Chondrocyte (in vitro differentiated cells): ENCODE data around the gene NR1I2. TPM values are rescaled to one million over a fixed set of nuclear protein-coding genes. Genes with fewer than 3 reads are reported as not detected.

Experiments
- DNase-seq: peaks from one replicate; pipeline ENCODE4 v3.0.0; 2021; ENCODE audit warnings: mixed read lengths, low spot score
- H3K27ac Mint-ChIP-seq: one replicate; pipeline ENCODE4 v1.8.0; 2021; ENCODE audit warnings: mild to moderate bottlenecking, moderate library complexity, mixed read lengths; ENCODE audit not compliant: unreplicated experiment
- H3K27me3 Mint-ChIP-seq: 2 replicates; pipeline ENCODE4 v1.8.0; 2021; ENCODE audit warnings: low read depth, mixed read lengths
- H3K36me3 Mint-ChIP-seq: 2 replicates; pipeline ENCODE4 v1.8.0; 2021; ENCODE audit warnings: low read depth, mixed read lengths
- H3K4me1 Mint-ChIP-seq: 2 replicates; pipeline ENCODE4 v1.8.0; 2021; ENCODE audit warnings: low read depth, mild to moderate bottlenecking, mixed read lengths
- H3K4me3 Mint-ChIP-seq: one replicate; pipeline ENCODE4 v1.8.0; 2021; ENCODE audit warnings: mild to moderate bottlenecking, moderate library complexity, mixed read lengths; ENCODE audit not compliant: unreplicated experiment
- H3K9me3 Mint-ChIP-seq: 2 replicates; pipeline ENCODE4 v1.8.0; 2021; ENCODE audit warnings: low read depth, mixed read lengths
- total RNA-seq: library from RNA; stranded (reverse); gene quantifications from 3 replicates; pipeline ENCODE4 v1.2.1, GENCODE V29; 2021
- TF ChIP-seq, protein P1 (sequence below): fragments of 200-600 bp; sonication (generic); IDR thresholded peaks from 2 replicates; pipeline ENCODE4 v1.5.0; 2021; ENCODE audit warnings: antibody characterized with exemption, mild to moderate bottlenecking, moderate library complexity

Gene NR1I2
- total RNA-seq, 1 donor from 2014 or later = not detected

DNA sequence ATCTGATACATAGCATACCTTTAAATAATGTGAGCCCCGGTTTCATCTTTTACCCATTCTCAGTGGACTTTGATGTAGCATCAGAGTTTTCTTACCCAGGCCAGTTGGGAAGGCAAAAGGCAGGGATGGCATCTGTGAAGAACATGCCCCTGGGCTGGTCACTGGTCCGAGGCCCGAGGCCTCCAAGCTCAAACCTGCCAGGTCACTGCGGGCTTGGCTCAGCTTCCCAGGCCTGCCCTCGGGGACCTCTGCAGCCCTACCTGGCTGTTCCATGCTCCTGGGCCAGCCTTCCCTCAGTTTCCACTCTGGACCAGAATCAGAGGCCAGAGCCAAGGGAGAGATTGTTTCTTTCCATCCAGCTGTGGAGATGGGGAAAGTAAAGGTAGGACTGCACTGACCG, 26.9 kb downstream of the NR1I2 start:
- Mint-ChIP-seq H3K9me3 (no peaks in the 10 kb centered on the region), H3K36me3 (no peaks in the 10 kb centered on the region), H3K27ac (no peak overlapping the region), H3K27me3 (no peaks in the 10 kb centered on the region), H3K4me1 (no peaks in the 10 kb centered on the region), H3K4me3 (no peak overlapping the region)
- DNase-seq = no peak
- TF ChIP-seq, protein P1, sequence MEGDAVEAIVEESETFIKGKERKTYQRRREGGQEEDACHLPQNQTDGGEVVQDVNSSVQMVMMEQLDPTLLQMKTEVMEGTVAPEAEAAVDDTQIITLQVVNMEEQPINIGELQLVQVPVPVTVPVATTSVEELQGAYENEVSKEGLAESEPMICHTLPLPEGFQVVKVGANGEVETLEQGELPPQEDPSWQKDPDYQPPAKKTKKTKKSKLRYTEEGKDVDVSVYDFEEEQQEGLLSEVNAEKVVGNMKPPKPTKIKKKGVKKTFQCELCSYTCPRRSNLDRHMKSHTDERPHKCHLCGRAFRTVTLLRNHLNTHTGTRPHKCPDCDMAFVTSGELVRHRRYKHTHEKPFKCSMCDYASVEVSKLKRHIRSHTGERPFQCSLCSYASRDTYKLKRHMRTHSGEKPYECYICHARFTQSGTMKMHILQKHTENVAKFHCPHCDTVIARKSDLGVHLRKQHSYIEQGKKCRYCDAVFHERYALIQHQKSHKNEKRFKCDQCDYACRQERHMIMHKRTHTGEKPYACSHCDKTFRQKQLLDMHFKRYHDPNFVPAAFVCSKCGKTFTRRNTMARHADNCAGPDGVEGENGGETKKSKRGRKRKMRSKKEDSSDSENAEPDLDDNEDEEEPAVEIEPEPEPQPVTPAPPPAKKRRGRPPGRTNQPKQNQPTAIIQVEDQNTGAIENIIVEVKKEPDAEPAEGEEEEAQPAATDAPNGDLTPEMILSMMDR = no peak

DNA sequence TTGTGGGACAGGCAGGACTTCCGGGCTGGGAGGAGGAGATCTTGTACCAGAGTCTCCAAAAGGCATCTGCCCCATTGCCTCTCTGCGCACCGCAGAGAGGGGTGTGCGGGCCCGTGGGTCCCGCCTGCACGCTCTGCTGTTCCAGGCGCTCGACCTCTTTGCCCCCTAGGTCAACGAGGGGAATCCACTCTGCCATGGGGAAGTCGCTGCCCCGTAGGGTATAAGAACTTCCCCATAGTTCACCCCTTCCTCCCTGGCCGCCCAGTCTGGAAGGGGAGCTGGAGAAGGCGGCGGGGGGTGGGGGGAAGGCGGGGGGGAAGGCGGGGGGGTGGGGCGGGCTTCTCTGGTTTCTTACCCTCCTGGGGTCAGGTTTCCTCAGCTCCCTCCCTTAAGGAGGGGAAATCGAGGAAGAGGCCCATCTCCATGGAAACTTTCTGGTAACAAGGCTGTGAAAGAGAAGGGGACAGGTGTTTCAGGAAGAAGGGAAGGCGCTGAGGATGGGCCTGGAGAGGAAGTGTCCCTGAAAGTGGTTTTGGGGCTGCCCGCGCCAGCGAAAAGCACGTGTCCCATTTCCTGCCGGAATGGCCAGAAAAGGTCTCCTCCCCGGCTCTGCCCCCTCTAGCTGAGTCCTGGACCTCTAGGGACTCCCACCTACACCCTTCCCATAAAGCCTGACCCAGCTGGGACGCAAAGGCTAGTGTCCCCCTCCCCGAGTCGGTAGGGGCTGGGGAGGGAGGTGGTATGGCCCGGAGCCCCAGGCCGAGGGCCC, 27.5 kb downstream of the NR1I2 start:
- TF ChIP-seq, protein P1 = no peak
- DNase-seq = no peak
- Mint-ChIP-seq H3K27me3 (no peaks in the 10 kb centered on the region), H3K27ac (no peak overlapping the region), H3K4me1 (no peaks in the 10 kb centered on the region), H3K9me3 (no peaks in the 10 kb centered on the region), H3K4me3 (no peak overlapping the region), H3K36me3 (no peaks in the 10 kb centered on the region)

DNA sequence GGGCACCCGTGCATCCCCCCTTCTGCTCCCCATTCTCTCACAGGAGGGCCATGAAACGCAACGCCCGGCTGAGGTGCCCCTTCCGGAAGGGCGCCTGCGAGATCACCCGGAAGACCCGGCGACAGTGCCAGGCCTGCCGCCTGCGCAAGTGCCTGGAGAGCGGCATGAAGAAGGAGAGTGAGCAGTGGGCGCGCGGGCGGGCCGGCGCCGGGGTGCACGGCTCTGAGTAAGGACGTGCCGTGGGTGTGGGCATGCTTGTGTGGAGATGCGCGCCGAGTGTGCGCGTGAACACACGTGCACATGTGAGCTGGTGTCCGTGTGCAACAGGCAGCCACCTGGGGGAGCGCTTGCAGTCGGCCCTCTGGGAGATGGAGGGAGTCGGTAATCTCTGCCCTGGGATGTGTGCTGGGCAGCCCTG, 28.1 kb downstream of the NR1I2 start:
- Mint-ChIP-seq H3K27ac (no peak overlapping the region), H3K36me3 (no peaks in the 10 kb centered on the region), H3K27me3 (no peaks in the 10 kb centered on the region), H3K4me1 (no peaks in the 10 kb centered on the region), H3K9me3 (no peaks in the 10 kb centered on the region), H3K4me3 (no peak overlapping the region)
- DNase-seq = no peak
- TF ChIP-seq, protein P1 = no peak

DNA sequence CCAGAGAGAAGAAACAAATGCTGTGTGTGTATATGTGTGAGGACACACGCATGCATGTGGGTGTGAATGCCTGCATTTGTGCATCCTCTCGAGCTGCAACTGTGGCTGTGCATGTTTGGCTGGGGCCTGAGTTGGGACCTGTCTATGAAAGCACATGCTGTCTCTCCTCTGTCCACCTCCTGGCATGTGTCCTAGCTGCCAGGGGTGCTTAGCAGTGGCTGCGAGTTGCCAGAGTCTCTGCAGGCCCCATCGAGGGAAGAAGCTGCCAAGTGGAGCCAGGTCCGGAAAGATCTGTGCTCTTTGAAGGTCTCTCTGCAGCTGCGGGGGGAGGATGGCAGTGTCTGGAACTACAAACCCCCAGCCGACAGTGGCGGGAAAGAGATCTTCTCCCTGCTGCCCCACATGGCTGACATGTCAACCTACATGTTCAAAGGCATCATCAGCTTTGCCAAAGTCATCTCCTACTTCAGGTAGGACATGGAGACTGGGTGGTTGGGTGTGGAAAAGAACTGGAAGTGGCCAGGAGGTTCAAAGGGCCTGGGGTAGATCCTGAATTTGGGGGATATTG, 30.7 kb downstream of the NR1I2 start:
- H3K4me1 Mint-ChIP-seq = no peaks in the 10 kb centered on the region
- H3K27me3 Mint-ChIP-seq = no peaks in the 10 kb centered on the region
- H3K36me3 Mint-ChIP-seq = no peaks in the 10 kb centered on the region
- no peak overlapping the region for H3K27ac Mint-ChIP-seq
- no peak for DNase-seq
- no peak overlapping the region for H3K4me3 Mint-ChIP-seq
- TF ChIP-seq, protein P1 = no peak
- H3K9me3 Mint-ChIP-seq = no peaks in the 10 kb centered on the region

DNA sequence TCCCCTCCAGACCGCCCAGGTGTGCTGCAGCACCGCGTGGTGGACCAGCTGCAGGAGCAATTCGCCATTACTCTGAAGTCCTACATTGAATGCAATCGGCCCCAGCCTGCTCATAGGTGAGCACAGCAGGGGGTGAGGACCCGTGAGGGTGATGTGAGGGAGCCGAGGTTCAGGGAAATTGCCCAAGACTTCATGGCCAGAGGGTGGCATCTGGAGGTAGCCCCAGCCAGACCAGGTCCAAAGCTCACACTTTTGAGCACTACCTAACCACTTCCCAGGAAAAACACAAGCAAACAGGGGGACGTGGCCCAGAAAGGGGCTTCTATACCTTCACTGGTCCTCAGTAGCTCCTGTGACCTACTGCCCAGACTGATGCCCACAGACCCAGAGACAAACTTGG, 33.8 kb downstream of the NR1I2 start:
- no peaks in the 10 kb centered on the region for H3K4me1 Mint-ChIP-seq
- DNase-seq = no peak
- TF ChIP-seq, protein P1 = no peak
- H3K27me3 Mint-ChIP-seq = no peaks in the 10 kb centered on the region
- H3K27ac Mint-ChIP-seq = no peak overlapping the region
- H3K9me3 Mint-ChIP-seq = no peaks in the 10 kb centered on the region
- H3K4me3 Mint-ChIP-seq = no peak overlapping the region
- no peaks in the 10 kb centered on the region for H3K36me3 Mint-ChIP-seq
